GM12892 (cell line): ENCODE measurements around the gene SYS1. TPM values are rescaled to one million over a fixed set of nuclear protein-coding genes. Genes with fewer than 3 reads are reported as not detected.

Experiments used
- DNase-seq: peaks from one replicate; pipeline ENCODE4 v3.0.0; 2011; ENCODE audit not compliant: insufficient read length
- FAIRE-seq: peaks from 2 replicates; lab custom pipeline; 2011; peaks lifted over from hg19 to GRCh38; lab: Jason Lieb, UNC
- POLR2A ChIP-seq: IDR thresholded peaks from 2 replicates; pipeline ENCODE4 v1.6.1; 2011; ENCODE audit warnings: low read depth, low read length, control low read depth
- POLR2AphosphoS5 ChIP-seq: IDR thresholded peaks from 2 replicates; pipeline ENCODE4 v1.6.1; 2011; ENCODE audit warnings: low read depth, low read length, control low read depth
- TAF1 ChIP-seq: IDR thresholded peaks from 2 replicates; pipeline ENCODE4 v1.6.1; 2011; ENCODE audit warnings: low read depth, mild to moderate bottlenecking, control low read depth, low read length, borderline replicate concordance
- polyA plus RNA-seq: library from polyadenylated mRNA; unstranded; fragments of >200 nt; gene quantifications from one replicate; pipeline ENCODE4 v1.2.1, GENCODE V29; 2012; ENCODE audit warnings: missing spikeins, inconsistent platforms; ENCODE audit not compliant: missing spikeins

The SYS1 gene
- polyA plus RNA-seq, result 5.2 TPM

DNA sequence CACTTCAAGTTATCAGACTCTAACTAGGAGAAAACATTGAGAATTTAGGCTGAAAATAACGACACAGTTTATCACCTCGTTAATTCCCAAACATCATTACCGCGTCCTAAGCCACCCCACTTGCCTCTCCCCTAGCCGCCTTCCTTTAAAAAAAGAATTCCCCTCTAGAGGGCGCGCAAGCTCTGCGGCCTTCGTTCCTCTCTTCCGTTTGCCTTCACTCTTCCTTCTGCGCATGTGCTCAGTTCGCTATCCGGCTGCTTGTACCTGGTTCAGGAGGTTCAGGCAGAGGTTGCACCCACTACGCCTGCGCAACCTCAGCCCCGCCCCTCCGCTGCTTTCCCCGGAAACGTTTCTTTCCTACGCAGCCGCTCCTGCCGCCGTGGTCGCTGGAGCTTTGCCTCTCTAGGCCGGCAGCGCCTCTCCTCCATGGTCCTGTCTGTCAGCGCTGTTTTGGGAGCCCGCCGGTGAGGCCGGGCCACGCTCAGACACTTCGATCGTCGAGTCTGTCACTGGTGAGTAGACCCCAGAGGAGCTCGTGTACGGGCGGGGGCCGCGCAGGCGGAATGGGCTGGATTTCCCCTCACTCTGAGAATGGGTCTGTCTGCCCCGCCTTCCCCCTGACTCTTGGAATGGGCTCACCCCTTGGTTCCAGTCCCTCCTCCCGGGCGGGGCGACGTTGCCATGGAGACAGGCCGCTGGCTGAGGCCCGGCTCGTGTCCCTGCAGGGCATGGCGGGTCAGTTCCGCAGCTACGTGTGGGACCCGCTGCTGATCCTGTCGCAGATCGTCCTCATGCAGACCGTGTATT, at the start of gene SYS1:
Gene SYS1 (plus strand): TSS at position 353 of the 807 bp plus-strand sequence. CDS start 376 bp downstream, at position 729.
- DNase-seq (peak; percentile 81), FAIRE-seq (peak; percentile 92)
- TF ChIP-seq POLR2AphosphoS5, result peak; percentile 75
- TF ChIP-seq TAF1, result no peak; the same call in 1 of the 2 replicates
- TF ChIP-seq POLR2A, result peak; percentile 84

- FAIRE-seq (no peak), DNase-seq (no peak)
- TF ChIP-seq TAF1, result no peak
- no peak for TF ChIP-seq POLR2AphosphoS5
- no peak for TF ChIP-seq POLR2A
These were observed 49.0 kb upstream of the SYS1 start for GRCh38 chr20:45313943-45314342.

GRCh38 chr20:45315672-45316071, 47.3 kb upstream of the SYS1 start:
- no peak for TF ChIP-seq POLR2AphosphoS5
- no peak for TF ChIP-seq TAF1
- TF ChIP-seq POLR2A, result no peak
- FAIRE-seq, result no peak

DNA sequence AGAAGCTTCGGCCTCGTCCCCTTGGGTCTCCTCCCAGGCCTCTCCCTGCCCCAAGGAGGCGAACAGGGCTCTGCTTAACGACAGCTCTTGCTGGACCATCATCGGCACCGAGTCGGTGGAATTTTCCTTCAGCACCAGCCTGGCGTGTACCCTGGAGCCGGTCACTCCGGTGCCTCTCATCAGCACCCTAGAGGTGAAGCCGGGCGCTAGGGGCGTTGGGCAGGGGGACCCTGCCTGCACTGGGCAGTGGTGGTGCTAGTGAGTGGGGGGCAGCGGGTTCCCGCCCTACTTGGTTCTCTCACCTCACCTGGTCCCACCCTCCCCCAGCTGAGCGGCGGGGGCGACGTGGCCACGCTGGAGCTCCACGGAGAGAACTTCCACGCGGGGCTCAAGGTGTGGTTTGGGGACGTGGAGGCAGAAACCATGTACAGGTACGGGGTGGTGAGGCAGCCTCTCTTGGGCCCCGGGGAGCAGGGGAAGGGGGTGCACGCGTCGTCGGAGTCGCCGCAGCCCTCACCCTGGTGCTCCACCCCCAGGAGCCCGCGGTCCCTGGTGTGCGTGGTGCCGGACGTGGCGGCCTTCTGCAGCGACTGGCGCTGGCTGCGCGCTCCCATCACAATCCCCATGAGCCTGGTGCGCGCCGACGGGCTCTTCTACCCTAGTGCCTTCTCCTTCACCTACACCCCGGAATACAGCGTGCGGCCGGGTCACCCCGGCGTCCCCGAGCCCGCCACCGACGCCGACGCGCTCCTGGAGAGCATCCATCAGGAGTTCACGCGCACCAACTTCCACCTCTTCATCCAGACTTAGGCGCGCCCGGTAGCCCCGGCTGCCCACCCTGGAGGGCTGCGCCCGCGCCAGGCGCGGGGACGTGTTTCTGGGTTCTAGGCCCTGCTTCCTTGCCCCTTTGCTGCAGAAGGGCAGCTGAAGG, 46.5 kb upstream of the SYS1 start:
- FAIRE-seq (no peak), DNase-seq (no peak)
- TF ChIP-seq TAF1 (no peak), POLR2A (no peak), POLR2AphosphoS5 (no peak)

More at GRCh38 chr20:45315672-45316071, 47.3 kb upstream of the SYS1 start:
- no peak for DNase-seq

DNA sequence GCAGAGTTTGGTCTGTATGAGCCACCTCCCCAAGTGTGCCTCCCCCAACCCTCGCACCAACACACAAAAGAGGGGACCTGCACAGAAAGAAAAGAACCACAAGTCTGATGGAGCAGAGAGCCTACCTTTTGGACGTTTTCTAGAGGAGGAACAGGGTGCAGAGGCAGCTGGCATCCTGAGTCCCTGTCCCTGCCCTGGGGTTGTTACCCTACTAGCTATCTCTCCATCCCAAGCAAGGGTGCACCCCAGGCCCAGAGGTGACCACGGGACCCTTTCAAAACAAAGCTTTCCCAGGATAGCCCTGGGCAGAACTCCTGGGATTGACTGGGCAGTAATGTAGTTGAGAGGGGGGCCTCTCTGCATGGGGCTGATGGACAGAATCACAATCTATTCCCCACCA, 45.1 kb upstream of the SYS1 start:
- no peak for TF ChIP-seq TAF1
- no peak for TF ChIP-seq POLR2A
- TF ChIP-seq POLR2AphosphoS5, result no peak
- FAIRE-seq (no peak), DNase-seq (no peak)

DNA sequence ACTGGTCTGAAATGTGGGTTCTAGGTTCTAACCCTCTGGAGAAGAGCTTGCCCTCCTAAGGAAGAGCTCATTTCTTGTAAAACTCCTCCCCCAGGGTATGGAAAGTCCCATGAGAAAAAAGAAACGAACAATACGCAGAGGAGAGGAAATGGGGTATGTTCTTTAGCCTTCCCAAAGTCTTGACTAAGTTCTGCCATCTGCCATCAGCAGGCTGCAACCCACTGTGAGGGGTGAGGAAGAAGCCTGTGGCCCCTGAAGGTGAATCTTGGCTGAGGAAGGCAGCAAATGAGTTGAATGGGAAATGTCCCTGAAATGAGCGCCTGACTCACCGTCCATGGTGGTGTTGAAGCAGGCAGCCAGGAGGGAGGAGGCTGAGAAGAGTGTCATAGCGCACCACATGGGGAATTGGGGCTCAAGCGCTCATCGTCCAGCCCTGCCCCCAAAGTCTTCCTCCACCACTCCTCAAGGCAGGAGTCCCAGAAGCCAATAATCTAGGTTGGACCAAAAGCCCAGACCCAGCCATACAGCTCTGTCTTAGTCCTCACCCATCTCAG, 44.5 kb upstream of the SYS1 start:
- DNase-seq (no peak), FAIRE-seq (no peak)
- TF ChIP-seq TAF1, result no peak
- TF ChIP-seq POLR2AphosphoS5, result no peak
- TF ChIP-seq POLR2A, result no peak

DNA sequence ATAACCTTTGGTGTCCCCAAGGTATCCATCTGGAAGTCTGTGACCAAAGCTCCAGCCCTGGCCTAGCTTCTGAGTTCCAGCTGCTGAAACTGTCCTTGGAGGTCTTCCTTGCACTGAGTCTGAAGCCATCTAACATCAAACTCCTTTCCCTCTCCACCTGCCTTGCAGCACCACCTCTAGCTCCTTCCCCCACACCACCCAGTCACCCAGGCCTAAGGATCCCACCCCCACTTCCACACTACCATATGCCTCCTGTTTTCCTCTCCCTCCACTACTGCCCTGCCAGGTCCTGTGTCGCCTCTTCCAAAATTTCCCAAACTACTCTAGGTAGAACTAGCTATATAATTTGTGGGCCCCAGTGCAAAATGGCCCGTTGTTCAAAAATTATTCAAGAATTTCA, 44.0 kb upstream of the SYS1 start:
- DNase-seq (no peak), FAIRE-seq (no peak)
- no peak for TF ChIP-seq TAF1
- no peak for TF ChIP-seq POLR2AphosphoS5
- no peak for TF ChIP-seq POLR2A

- DNase-seq (no peak), FAIRE-seq (no peak)
- TF ChIP-seq POLR2A, result no peak
- no peak for TF ChIP-seq POLR2AphosphoS5
- no peak for TF ChIP-seq TAF1
These were observed 41.9 kb upstream of the SYS1 start for GRCh38 chr20:45320948-45321595.

DNA sequence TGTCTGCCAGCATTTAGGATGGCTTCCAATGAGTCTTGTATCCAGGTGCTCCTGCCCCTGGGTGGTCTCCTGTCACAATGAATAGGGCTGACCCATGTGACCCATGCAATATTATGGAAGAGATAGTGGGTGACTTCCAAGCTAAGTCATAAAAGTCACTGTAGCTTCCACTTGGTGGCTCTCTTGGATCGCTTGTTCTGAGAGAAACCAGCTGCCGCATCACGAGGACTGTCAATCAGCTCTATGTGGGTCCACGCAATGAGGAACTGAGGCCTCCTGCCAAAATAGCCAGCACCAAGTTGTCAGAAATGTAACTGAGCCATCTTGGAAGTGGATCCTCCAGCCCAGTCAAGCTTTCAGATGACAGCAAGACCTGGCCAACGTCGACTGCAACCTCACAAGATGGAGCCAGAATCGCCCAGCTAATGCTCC, 40.0 kb upstream of the SYS1 start:
- FAIRE-seq (no peak), DNase-seq (no peak)
- TF ChIP-seq TAF1, result no peak
- no peak for TF ChIP-seq POLR2AphosphoS5
- no peak for TF ChIP-seq POLR2A

DNA sequence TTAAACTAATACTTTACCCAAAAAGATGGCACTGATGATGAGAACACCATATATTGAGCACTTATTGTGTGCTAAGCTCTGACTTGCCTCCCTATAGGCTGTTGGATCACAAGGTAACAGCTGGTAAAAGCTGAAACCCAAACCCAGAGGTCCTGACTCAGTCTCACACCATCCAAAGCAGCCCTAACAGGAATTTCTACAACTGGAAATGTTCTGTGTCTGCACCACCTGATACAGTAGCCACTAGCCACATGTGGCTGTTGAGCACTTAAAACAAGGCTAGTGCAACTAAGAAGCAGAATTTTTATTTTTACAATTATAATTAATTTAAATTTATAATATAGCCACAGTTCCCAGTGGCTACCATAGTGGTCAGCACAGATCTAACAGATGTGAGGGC, 39.2 kb upstream of the SYS1 start:
- FAIRE-seq, result no peak
- TF ChIP-seq TAF1 (no peak), POLR2A (no peak), POLR2AphosphoS5 (no peak)

More for the DNA sequence above, 39.2 kb upstream of the SYS1 start:
- no peak for DNase-seq
